GM08714 (cell line): ENCODE data around the gene TMEM229A.
"Not testable (repeated sequence)": the region's sequence is repeated elsewhere in the genome, so short reads cannot be mapped to it uniquely, and the experiment has no call there.

Experiments
- H3K4me3 ChIP-seq: fragments of 200-500 bp; sonication (Bioruptor generic); 2 replicates; pipeline ENCODE4 v1.5.1; 2014; ENCODE audit warnings: mild to moderate bottlenecking, low read length, inconsistent platforms
- ZNF274 ChIP-seq: IDR thresholded peaks from 2 replicates; pipeline ENCODE4 v1.6.1; 2012; ENCODE audit warnings: mild to moderate bottlenecking, low read depth, low read length

The TMEM229A gene

GRCh38 chr7:124042826-124043225, 10.0 kb upstream of the TMEM229A start:
- no peak overlapping the region for H3K4me3 ChIP-seq
- no peak for TF ChIP-seq ZNF274

DNA sequence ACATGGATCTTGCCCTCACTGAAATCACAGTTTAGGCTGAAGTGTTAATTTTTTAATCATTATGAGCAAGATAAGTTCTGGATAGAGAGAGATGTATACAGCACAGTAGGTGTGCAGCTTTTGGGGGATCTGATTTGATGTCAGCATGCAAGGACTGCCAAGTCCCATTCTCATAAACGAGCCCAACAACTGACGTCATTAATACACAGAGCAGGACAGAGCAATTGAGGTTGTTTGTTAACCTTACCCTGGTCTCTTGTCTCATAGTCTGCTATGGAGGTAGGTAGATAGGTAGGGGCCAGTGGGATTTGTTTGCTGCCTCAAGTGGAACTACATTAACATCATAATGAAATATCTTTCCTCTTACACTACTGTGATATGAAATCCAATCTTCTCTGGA, 8.6 kb upstream of the TMEM229A start:
- TF ChIP-seq ZNF274: no peak
- no peak overlapping the region for H3K4me3 ChIP-seq

GRCh38 chr7:124037902-124038301, 5.0 kb upstream of the TMEM229A start:
- not testable (repeated sequence) for H3K4me3 ChIP-seq

DNA sequence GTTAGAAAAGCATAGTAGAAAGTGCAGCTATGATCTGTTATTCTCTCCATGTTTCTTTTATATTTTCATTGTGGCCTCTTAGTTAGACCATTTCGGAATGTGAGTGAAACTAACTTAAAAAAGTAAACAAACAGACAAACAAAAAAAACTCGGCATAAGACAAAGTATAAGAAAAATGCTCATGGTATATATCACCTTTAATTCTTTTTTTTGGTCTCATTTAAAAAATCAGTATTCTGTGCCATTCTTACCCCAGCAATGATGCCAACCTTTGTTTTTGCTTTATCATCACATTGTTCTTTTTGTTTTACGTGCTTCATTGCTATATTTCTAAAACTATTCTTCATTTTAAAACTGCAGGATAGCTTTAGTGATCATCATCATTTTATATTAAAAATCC, 2.8 kb upstream of the TMEM229A start:
- no peak for TF ChIP-seq ZNF274
- no peak overlapping the region for H3K4me3 ChIP-seq

DNA sequence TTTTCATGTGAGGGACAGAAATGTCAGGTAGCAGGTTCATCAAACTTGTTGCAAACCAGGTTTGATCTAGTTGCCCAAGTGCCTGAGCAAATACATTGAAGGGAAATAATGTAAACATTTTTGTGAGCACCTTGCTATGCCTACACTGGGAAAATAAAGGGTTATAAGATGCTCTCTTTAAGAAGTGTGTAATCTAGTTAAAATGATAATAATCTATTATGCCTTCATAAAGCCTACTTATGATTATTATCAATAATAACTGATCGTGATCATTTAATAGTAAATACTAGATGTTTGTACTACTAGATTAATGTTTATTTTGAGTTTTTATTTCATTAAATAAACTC, 1.9 kb upstream of the TMEM229A start:
- TF ChIP-seq ZNF274: no peak

DNA sequence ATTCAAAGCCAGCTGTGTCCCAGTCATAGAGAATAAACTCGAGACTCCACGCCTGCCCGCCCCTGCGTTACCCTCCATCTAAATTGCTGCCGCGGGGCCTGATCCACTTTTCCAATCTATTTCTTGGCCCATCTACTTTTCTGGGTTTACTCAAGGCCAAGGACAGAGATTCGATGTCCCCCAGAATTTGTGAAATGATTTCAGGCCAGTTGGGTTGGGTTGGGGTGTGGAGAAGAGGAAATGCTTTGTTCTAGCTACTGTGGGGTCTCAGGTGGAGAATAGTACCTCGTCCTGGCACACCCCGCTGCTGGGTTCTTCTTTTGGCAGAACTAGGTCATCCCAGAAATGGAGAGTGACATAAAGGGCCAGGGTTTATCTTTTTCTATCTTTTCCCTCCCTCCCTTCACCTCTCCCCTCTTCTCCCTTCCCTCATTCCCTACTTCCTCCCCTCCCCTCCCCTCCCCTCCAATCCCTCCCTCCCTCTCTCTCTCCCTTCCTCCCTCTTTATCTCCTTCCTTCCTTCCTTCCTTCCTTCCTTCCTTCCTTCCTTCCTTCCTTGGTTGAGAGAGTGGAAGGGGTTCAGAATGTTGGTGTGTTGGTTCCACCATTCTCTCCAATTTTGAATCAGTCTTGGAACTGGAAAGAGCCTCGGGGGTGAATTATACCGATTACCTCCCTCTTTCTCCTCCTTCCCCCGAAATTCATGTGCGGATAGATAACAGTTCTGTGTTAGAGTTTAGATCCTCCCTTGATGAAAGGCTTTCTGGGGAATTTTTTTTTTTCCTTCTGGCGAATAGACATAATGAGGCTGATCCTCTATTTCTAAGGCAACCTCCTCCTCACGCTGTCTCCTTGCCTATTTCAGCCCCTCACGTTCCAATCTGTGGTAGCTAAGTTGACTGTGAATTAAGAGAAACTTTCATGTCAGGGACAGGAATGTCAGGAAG, 1.2 kb upstream of the TMEM229A start:
- H3K4me3 ChIP-seq: no peak overlapping the region
- no peak for TF ChIP-seq ZNF274

More for the DNA sequence above, 1.9 kb upstream of the TMEM229A start:
- H3K4me3 ChIP-seq: no peak overlapping the region

- no peak overlapping the region for H3K4me3 ChIP-seq
- TF ChIP-seq ZNF274: no peak
These were observed 384 bp upstream of the TMEM229A start for GRCh38 chr7:124033095-124033806.

- no peak for TF ChIP-seq ZNF274
- H3K4me3 ChIP-seq: no peak overlapping the region
These were observed 948 bp downstream of the TMEM229A start for GRCh38 chr7:124031919-124032318.

DNA sequence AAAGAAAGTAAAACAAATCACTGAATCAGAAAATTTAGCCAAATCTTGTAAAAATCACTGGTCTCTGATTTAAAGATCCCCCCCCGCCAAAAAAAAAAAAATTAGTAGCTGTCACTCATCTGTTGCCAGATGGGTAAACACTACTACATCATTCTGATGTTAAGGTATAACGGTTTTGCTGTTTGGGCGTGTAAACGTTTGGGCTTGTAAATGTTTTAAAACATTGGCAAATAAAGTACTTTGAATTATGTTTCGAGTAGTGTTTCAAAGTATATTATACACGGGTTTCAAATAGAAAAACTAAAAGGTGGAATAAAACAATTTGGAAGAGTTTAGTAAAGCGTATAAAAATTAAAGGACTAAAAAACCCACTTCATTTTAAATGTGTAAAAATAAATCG, 1.5 kb downstream of the TMEM229A start:
- no peak overlapping the region for H3K4me3 ChIP-seq
- TF ChIP-seq ZNF274: no peak

DNA sequence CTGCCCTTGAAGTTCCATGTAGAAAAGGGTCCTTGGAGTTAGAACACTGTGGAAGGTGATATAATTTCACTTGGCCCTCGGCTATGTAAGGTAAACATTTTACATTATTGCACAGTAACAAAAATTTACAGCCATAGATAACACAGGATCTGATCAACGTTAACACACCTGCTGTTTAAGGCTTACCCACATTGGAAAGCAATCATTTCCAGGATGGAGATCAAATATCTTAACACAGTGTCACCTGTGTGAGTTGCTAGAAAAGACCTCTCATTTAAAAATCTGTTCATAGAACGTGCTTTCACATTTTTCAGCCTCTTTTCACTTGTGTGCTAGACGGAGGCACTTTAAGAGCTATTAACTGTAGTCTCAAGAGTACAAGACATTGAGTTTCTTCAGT, 1.9 kb downstream of the TMEM229A start:
- H3K4me3 ChIP-seq: no peak overlapping the region
- TF ChIP-seq ZNF274: no peak

GRCh38 chr7:124029396-124030188, 3.3 kb downstream of the TMEM229A start:
- no peak overlapping the region for H3K4me3 ChIP-seq
- no peak for TF ChIP-seq ZNF274

DNA sequence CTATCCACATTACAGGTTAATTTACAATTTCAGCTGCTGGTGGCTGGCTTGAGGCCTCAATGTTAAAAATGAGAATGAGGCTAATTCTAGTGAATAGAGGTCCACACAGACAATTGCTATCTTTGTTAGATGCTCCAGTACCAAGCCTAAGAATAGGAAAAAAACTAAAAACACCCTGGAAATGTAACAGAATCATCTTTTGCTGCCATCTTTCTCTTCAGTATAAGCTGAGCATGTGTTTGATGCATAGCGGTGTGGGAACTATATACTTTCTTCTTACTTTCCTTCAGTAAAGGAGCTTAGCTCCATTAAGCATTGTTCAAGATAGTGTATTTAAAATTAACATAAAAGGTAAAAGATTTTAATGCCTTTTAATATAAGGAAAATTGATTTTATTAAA, 5.6 kb downstream of the TMEM229A start:
- TF ChIP-seq ZNF274: no peak
- H3K4me3 ChIP-seq: no peak overlapping the region

DNA sequence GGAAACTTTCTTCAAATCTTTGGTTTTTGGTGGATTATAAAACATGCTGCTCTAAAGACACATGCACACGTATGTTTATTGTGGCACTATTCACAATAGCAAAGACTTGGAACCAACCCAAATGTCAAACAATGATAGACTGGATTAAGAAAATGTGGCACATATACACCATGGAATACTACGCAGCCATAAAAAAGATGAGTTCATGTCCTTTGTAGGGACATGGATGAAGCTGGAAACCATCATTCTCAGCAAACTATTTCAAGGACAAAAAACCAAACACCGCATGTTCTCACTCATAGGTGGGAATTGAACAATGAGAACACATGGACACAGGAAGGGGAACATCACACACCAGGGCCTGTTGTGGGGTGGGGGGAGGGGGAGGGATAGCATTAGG, 8.5 kb downstream of the TMEM229A start:
- not testable (repeated sequence) for H3K4me3 ChIP-seq

GRCh38 chr7:124022551-124022950, 10.3 kb downstream of the TMEM229A start:
- no peak overlapping the region for H3K4me3 ChIP-seq
- no peak for TF ChIP-seq ZNF274

- no peak for TF ChIP-seq ZNF274
- no peak overlapping the region for H3K4me3 ChIP-seq
These were observed 12.8 kb downstream of the TMEM229A start for GRCh38 chr7:124020060-124020459.
